HFF-Myc (cell line): ENCODE measurements around the gene MYH14.

Source experiments
- DNase-seq: peaks from one replicate; pipeline ENCODE4 v3.0.0-alpha.2; 2011; ENCODE audit warnings: low read depth; ENCODE audit errors: extremely low read depth
- H3K4me3 ChIP-seq: replicated peaks from 2 replicates; pipeline ENCODE4 v1.5.1; 2011; ENCODE audit warnings: low read depth, mild to moderate bottlenecking, control low read depth, low read length
- CTCF ChIP-seq: IDR thresholded peaks from 2 replicates; pipeline ENCODE4 v1.5.1; 2012; ENCODE audit warnings: mild to moderate bottlenecking, low read depth, low read length, control low read depth; ENCODE audit errors: missing control alignments

Gene MYH14

GRCh38 chr19:50268501-50268900 lies 65.1 kb downstream of the MYH14 start:
- DNase-seq = no peak
- no peak overlapping the region for H3K4me3 ChIP-seq
- TF ChIP-seq CTCF = no peak

GRCh38 chr19:50269653-50270052 lies 66.2 kb downstream of the MYH14 start:
- TF ChIP-seq CTCF = no peak
- no peak overlapping the region for H3K4me3 ChIP-seq
- no peak for DNase-seq

- H3K4me3 ChIP-seq = no peak overlapping the region
- DNase-seq = no peak
- no peak for TF ChIP-seq CTCF
Observed at GRCh38 chr19:50272263-50272897, 69.0 kb downstream of the MYH14 start.

- no peak for DNase-seq
- no peak overlapping the region for H3K4me3 ChIP-seq
- TF ChIP-seq CTCF = no peak
Observed at GRCh38 chr19:50273821-50274220, 70.4 kb downstream of the MYH14 start.

GRCh38 chr19:50275577-50276368 lies 72.4 kb downstream of the MYH14 start:
- DNase-seq = no peak
- no peak for TF ChIP-seq CTCF
- no peak overlapping the region for H3K4me3 ChIP-seq

GRCh38 chr19:50276370-50277063 lies 73.1 kb downstream of the MYH14 start:
- no peak overlapping the region for H3K4me3 ChIP-seq
- no peak for TF ChIP-seq CTCF
- DNase-seq = no peak
